Measurements from ENCODE around the gene NIPSNAP3A.

NIPSNAP3A gene

DNA sequence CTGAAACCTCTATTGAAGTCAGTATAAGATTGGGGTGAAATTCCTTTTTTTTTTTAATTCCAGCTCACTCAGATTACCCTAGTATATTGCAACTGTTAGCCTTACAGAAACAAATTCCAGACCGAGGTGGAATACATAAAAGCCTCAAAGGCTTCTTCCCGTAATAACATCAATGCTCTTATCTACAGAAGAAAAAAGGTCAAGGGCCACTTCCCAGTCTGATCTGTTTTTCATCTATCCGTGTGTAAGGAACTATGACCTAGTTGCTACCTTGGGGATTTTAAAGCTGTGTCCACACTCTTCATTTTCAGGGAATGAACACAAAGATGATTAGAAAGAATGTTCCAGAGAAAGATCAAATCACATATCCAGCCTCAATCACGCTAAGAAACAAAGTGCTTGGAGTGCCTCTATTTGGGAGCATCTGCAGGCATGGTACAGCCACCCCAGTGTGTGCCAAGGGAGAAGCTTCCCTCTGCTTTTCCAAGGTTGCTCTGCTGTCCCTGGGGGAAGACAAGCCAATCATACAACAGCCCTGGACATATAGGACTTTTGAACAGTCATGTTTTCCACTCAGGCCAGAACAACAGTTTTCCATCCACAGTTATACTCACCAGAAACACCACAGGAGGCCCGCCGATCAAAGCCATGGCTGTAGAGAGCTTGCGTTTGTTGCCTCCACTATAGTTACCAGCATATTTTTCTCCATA lies 40.0 kb downstream of the NIPSNAP3A start:
- peaks cover 3 to 28% (median 10%) of the 10 kb centered on the region in 4 experiments for H3K36me3 ChIP-seq (ENCODE audit: control insufficient read depth in 4 of 4, insufficient read depth in 4 of 4, low read length in 3 of 4)
- no peaks in the 10 kb centered on the region for H3K27me3 ChIP-seq (replicated peaks in 2 of 5; ENCODE audit: control insufficient read depth in 4 of 5, insufficient read depth in 5 of 5, low read length in 4 of 5)
- DNase-seq, result no peak
- ChIA-PET CTCF (no interaction called here), POLR2A (no interaction called here)
- H3K27ac ChIP-seq (ENCODE audit: insufficient read depth in 1 of 2, low read depth in 1 of 2, low read length in 2 of 2, poor library complexity in 1 of 2, severe bottlenecking in 2 of 2), result no peak overlapping the region
- H3K4me1 ChIP-seq (ENCODE audit: control extremely low read depth in 1 of 4, control insufficient read depth in 4 of 4, insufficient read depth in 4 of 4, low read length in 3 of 4), result peaks cover 0 to 4% (median 2%) of the 10 kb centered on the region in 4 experiments
- H3K4me3 ChIP-seq (ENCODE audit: control insufficient read depth in 1 of 7, extremely low read depth in 1 of 7, insufficient read depth in 4 of 7, low read depth in 2 of 7, low read length in 6 of 7), result no peak overlapping the region
- H3K9me3 ChIP-seq (ENCODE audit: control extremely low read depth in 1 of 5, control insufficient read depth in 4 of 5, insufficient read depth in 2 of 5, low read depth in 1 of 5, low read length in 4 of 5), result no peaks in the 10 kb centered on the region
- WGBS (ENCODE audit: insufficient coverage), result 88% methylated on average over 2 of the region's 7 CpGs

GRCh38 chr9:104788251-104788650 lies 40.8 kb downstream of the NIPSNAP3A start:
- POLR2A ChIA-PET, result no interaction called here
- Histone ChIP-seq H3K27ac (ENCODE audit: insufficient read depth in 1 of 2, low read depth in 1 of 2, low read length in 2 of 2, poor library complexity in 1 of 2, severe bottlenecking in 2 of 2) (no peak overlapping the region), H3K4me3 (ENCODE audit: control insufficient read depth in 1 of 7, extremely low read depth in 1 of 7, insufficient read depth in 4 of 7, low read depth in 2 of 7, low read length in 6 of 7) (no peak overlapping the region), H3K9me3 (ENCODE audit: control extremely low read depth in 1 of 5, control insufficient read depth in 4 of 5, insufficient read depth in 2 of 5, low read depth in 1 of 5, low read length in 4 of 5) (no peaks in the 10 kb centered on the region), H3K36me3 (ENCODE audit: control insufficient read depth in 4 of 4, insufficient read depth in 4 of 4, low read length in 3 of 4) (peaks cover 3 to 31% (median 16%) of the 10 kb centered on the region in 4 experiments), H3K4me1 (ENCODE audit: control extremely low read depth in 1 of 4, control insufficient read depth in 4 of 4, insufficient read depth in 4 of 4, low read length in 3 of 4) (peaks cover 0 to 4% (median 2%) of the 10 kb centered on the region in 4 experiments), H3K27me3 (replicated peaks in 2 of 5; ENCODE audit: control insufficient read depth in 4 of 5, insufficient read depth in 5 of 5, low read length in 4 of 5) (no peaks in the 10 kb centered on the region)
- CTCF ChIA-PET, result no interaction called here
- DNase-seq, result no peak
- 100% methylated on average over 3 of the region's 3 CpGs for WGBS (ENCODE audit: insufficient coverage)

DNA sequence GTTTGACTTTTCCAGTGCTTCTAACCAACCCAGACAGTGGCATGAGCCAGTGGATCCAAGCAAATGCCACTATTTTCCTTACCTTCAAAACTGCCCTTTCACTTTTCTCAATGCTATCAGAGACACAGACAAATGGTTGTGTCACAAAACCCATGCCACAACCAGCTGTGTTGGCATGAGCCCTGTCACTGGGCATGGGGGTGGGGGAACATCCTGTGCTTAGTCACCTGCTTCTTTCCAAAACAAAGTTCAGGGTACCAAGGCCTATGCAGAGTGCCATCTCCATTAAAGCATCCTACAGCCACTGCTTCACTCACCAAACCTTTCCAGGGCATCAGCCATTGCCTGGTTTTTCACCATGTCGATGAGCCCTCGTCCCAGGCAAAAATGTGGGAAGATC lies 46.6 kb downstream of the NIPSNAP3A start:
- DNase-seq, result peak in 2 of 3 donors; percentile 10 to 33
- Histone ChIP-seq H3K4me1 (ENCODE audit: control extremely low read depth in 1 of 4, control insufficient read depth in 4 of 4, insufficient read depth in 4 of 4, low read length in 3 of 4) (peaks cover 0 to 3% (median 1%) of the 10 kb centered on the region in 4 experiments), H3K27me3 (replicated peaks in 2 of 5; ENCODE audit: control insufficient read depth in 4 of 5, insufficient read depth in 5 of 5, low read length in 4 of 5) (no peaks in the 10 kb centered on the region), H3K36me3 (ENCODE audit: control insufficient read depth in 4 of 4, insufficient read depth in 4 of 4, low read length in 3 of 4) (peaks cover 14 to 38% (median 20%) of the 10 kb centered on the region in 4 experiments), H3K9me3 (ENCODE audit: control extremely low read depth in 1 of 5, control insufficient read depth in 4 of 5, insufficient read depth in 2 of 5, low read depth in 1 of 5, low read length in 4 of 5) (no peaks in the 10 kb centered on the region), H3K27ac (ENCODE audit: insufficient read depth in 1 of 2, low read depth in 1 of 2, low read length in 2 of 2, poor library complexity in 1 of 2, severe bottlenecking in 2 of 2) (no peak overlapping the region), H3K4me3 (ENCODE audit: control insufficient read depth in 1 of 7, extremely low read depth in 1 of 7, insufficient read depth in 4 of 7, low read depth in 2 of 7, low read length in 6 of 7) (no peak overlapping the region)
- CTCF ChIA-PET, result interaction anchor here (0.9 kb wide), 1 partner anchor 14 kb away, joined by 3 read pairs; no protein-coding TSS in a partner anchor
- POLR2A ChIA-PET, result no interaction called here
- no CpG with 5 or more reads among the region's 2 CpGs for WGBS (ENCODE audit: insufficient coverage)

DNA sequence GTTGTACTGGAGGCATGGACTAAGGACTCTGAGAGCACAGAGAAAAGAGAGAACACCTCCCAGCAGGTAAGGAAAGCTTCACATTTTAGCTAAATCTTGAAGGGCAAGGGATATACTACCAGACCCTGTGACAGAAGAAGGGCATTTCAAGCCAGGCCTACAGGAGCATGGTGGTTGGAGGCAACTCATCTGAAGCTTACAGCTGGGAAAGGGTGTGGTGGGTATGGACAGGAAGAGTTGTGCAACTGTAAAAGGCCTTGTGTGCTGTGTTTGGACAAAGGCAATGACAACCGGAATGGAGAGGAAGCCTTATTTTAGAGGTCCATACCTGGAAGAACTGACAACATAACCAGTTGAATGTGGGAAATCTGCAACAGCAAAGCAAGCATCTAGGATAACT lies 47.6 kb downstream of the NIPSNAP3A start:
- Histone ChIP-seq H3K4me3 (ENCODE audit: control insufficient read depth in 1 of 7, extremely low read depth in 1 of 7, insufficient read depth in 4 of 7, low read depth in 2 of 7, low read length in 6 of 7) (no peak overlapping the region), H3K36me3 (ENCODE audit: control insufficient read depth in 4 of 4, insufficient read depth in 4 of 4, low read length in 3 of 4) (peaks cover 14 to 38% (median 21%) of the 10 kb centered on the region in 4 experiments), H3K4me1 (ENCODE audit: control extremely low read depth in 1 of 4, control insufficient read depth in 4 of 4, insufficient read depth in 4 of 4, low read length in 3 of 4) (peaks cover 0 to 3% (median 1%) of the 10 kb centered on the region in 4 experiments), H3K27ac (ENCODE audit: insufficient read depth in 1 of 2, low read depth in 1 of 2, low read length in 2 of 2, poor library complexity in 1 of 2, severe bottlenecking in 2 of 2) (no peak overlapping the region), H3K9me3 (ENCODE audit: control extremely low read depth in 1 of 5, control insufficient read depth in 4 of 5, insufficient read depth in 2 of 5, low read depth in 1 of 5, low read length in 4 of 5) (no peaks in the 10 kb centered on the region), H3K27me3 (replicated peaks in 2 of 5; ENCODE audit: control insufficient read depth in 4 of 5, insufficient read depth in 5 of 5, low read length in 4 of 5) (no peaks in the 10 kb centered on the region)
- ChIA-PET CTCF (no interaction called here), POLR2A (no interaction called here)
- DNase-seq, result no peak
- 100% methylated on average over 1 of the region's 1 CpG for WGBS (ENCODE audit: insufficient coverage)

DNA sequence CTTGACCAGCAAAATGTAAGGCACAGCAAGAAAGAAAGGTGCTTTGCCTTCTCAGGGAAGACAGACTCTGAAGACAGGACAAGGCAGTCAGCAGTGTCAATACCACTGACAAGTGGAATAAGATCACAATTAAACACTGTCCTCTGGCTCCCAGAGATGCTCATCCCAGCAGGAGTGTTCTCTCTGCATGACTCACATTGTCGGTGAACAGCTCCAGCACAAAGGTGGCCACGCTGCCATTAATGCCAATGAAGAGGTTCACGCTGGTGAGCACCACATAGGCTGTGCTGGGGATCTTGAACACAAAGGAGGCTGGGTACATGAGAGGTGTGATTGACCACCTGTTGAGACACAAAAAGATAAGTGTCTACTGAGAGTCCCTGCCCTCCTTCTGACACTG lies 48.4 kb downstream of the NIPSNAP3A start:
- 100% methylated on average over 3 of the region's 3 CpGs for WGBS (ENCODE audit: insufficient coverage)
- H3K36me3 ChIP-seq (ENCODE audit: control insufficient read depth in 4 of 4, insufficient read depth in 4 of 4, low read length in 3 of 4), result peaks cover 14 to 41% (median 23%) of the 10 kb centered on the region in 4 experiments
- CTCF ChIA-PET, result no interaction called here

DNA sequence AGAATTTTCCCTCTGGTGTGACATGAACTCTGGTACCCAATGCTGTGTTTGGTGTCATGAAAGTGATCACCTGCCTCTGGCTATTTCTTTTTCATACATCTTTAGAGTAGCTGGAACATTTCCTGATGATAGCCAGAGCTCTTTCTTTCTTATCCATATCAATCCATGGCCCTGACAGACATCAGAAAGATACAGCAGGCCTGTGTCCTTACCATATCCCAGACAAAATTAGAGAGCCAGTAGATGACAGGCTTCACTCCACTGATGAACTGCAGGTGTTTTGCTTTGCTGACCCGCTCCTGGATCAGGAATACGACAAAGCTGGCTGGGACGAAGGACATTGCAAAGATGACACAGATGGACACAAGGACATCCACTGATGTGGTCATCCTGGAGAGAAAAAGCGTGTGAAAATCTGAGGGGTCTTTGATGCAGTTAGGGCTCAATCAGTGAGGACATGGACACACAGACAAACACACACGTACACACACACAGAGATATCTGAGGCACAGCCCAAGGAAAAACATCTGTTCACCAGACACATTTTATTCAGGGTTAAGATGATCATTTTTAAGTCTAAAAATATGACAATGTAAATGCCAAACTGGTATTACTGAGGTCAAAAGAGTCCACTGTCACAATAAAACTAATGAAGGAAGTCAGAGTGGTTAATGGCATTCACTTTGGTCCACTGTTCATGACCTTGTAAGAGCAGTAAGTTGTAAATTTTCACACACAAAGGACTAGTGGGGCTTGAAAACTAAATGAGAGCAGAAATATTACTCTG lies 50.9 kb downstream of the NIPSNAP3A start:
- no peaks in the 10 kb centered on the region for H3K27me3 ChIP-seq (replicated peaks in 2 of 5; ENCODE audit: control insufficient read depth in 4 of 5, insufficient read depth in 5 of 5, low read length in 4 of 5)
- POLR2A ChIA-PET, result no interaction called here
- H3K4me3 ChIP-seq (ENCODE audit: control insufficient read depth in 1 of 7, extremely low read depth in 1 of 7, insufficient read depth in 4 of 7, low read depth in 2 of 7, low read length in 6 of 7), result no peak overlapping the region
- H3K27ac ChIP-seq (ENCODE audit: insufficient read depth in 1 of 2, low read depth in 1 of 2, low read length in 2 of 2, poor library complexity in 1 of 2, severe bottlenecking in 2 of 2), result no peak overlapping the region
- H3K36me3 ChIP-seq (ENCODE audit: control insufficient read depth in 4 of 4, insufficient read depth in 4 of 4, low read length in 3 of 4), result peaks cover 6 to 43% (median 21%) of the 10 kb centered on the region in 4 experiments
- CTCF ChIA-PET, result interaction anchor here (1.3 kb wide), 1 partner anchor 12 kb away, joined by 3 read pairs; no protein-coding TSS in a partner anchor
- WGBS (ENCODE audit: insufficient coverage), result 100% methylated on average over 4 of the region's 5 CpGs
- DNase-seq, result no peak
- peaks cover 0 to 3% (median 1%) of the 10 kb centered on the region in 4 experiments for H3K4me1 ChIP-seq (ENCODE audit: control extremely low read depth in 1 of 4, control insufficient read depth in 4 of 4, insufficient read depth in 4 of 4, low read length in 3 of 4)
- no peaks in the 10 kb centered on the region for H3K9me3 ChIP-seq (ENCODE audit: control extremely low read depth in 1 of 5, control insufficient read depth in 4 of 5, insufficient read depth in 2 of 5, low read depth in 1 of 5, low read length in 4 of 5)

More for the DNA sequence above, 48.4 kb downstream of the NIPSNAP3A start:
- Histone ChIP-seq H3K9me3 (ENCODE audit: control extremely low read depth in 1 of 5, control insufficient read depth in 4 of 5, insufficient read depth in 2 of 5, low read depth in 1 of 5, low read length in 4 of 5) (no peaks in the 10 kb centered on the region), H3K27ac (ENCODE audit: insufficient read depth in 1 of 2, low read depth in 1 of 2, low read length in 2 of 2, poor library complexity in 1 of 2, severe bottlenecking in 2 of 2) (no peak overlapping the region), H3K4me3 (ENCODE audit: control insufficient read depth in 1 of 7, extremely low read depth in 1 of 7, insufficient read depth in 4 of 7, low read depth in 2 of 7, low read length in 6 of 7) (no peak overlapping the region), H3K4me1 (ENCODE audit: control extremely low read depth in 1 of 4, control insufficient read depth in 4 of 4, insufficient read depth in 4 of 4, low read length in 3 of 4) (peaks cover 0 to 3% (median 1%) of the 10 kb centered on the region in 4 experiments), H3K27me3 (replicated peaks in 2 of 5; ENCODE audit: control insufficient read depth in 4 of 5, insufficient read depth in 5 of 5, low read length in 4 of 5) (no peaks in the 10 kb centered on the region)
- DNase-seq, result no peak
- POLR2A ChIA-PET, result no interaction called here

All from common myeloid progenitor, CD34-positive (primary cell).